NCI-H345 treated with DMSO at 0.1 percent for 48 hours (cell line): ENCODE results near the gene CDIP1.

ENCODE experiments used
- DNase-seq: peaks from one replicate; lab custom pipeline; 2025; ENCODE audit not compliant: unreplicated experiment; lab: John Stamatoyannopoulos, UW

The CDIP1 gene

DNA sequence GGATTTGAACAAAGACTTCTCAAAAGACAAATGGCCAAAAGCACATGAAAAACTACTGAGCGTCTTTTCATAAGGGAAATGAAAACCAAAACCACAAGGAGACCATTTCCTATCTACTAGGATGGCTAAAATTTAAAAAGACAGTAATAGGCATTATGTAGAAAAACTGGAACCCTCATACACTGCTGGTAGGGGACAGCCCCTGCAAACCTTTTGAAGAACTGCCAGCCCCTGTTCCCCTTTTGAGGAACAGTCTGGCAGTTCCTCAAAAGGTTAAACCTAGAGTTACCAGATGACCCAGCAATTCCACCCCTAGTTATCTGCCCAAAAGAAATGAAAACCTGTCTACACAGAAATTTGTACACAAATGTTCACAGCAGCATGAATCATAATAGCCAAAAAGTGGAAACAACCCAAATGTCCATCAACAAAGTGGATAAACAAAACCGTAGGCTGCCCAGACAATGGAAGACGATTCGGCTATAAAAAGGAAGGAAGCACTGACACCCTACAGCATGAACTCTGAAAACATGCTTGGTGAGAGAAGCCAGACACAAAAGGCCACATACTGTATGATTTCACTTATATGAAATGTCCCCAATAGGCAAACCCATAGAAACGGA lies 22.9 kb downstream of the CDIP1 start:
- no peak for DNase-seq

DNA sequence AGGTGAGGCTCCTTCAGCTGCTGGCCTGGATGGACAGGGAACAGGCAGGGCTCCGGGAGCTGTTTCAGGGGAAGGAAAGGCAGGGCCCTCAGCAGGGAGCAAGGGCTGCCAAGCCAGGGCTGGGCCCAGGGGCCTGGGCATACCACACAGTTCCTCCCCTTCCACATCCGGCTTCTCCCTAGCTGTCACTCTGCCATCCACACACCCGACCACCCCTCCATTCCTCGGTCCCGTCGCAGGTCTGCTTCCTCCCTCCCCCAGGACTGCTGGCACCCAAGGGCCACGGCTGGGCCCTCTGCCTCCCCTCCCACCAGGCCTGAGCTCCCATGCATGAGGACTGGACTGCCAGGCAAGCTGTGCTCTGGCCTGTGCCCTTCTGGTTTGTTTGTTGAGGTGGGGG lies 24.0 kb downstream of the CDIP1 start:
- DNase-seq: no peak

DNA sequence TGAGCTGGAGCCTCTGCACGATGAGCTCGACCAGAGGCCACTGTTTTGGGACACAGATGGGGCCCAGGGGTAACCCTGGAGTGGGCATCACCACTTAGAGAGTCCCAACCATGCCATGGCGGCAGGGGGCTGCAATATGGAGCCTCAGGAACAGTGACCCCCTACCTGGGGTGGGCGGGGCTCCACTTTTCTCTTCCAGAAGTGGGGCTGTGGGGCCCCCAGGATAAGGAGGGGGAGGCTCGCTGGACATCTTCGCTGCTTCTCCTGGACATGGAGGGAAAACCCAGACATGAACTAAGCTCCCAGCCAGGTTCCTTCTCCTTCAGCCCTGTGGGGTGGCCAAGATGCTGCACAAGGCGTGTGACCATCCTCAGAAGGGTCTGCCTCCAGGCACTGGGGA lies 24.7 kb downstream of the CDIP1 start:
- no peak for DNase-seq

DNA sequence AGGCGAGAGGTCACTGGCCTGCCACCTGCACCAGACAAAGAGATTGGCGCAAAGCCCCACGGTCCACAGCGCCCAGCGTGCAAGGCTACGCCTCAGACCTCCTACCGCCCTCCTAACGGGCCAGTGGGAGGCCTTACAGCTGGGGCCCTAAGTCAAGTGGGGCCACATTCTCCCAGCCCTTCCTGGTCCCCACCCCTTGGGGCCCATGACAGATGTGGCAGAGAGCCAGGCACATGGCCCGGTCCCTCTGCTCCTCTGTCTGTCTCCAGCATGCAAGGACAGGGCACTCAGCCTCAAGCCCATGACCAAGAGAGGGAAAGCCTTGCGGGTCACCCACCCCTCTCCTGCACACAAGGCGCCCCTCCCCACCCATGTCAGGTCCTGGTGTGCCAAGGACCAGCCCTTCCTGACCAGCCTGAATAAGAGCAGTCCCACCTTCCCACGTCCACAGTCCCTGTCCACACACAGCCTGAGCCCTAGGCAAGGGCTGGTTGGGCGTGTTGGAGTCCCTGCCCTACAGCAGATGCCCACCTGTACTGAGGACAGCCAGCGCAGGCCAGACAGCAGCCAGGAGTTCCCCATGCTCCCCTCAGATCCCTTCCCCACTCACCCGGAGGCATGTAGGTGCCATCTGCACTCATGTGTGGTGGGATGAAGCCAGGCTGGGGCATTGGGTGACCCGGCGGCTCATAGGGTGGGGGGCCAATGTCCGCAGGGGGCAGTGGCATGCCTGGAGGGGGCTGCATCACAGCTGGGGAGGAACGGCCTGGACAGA lies 25.3 kb downstream of the CDIP1 start:
- DNase-seq: no peak

DNA sequence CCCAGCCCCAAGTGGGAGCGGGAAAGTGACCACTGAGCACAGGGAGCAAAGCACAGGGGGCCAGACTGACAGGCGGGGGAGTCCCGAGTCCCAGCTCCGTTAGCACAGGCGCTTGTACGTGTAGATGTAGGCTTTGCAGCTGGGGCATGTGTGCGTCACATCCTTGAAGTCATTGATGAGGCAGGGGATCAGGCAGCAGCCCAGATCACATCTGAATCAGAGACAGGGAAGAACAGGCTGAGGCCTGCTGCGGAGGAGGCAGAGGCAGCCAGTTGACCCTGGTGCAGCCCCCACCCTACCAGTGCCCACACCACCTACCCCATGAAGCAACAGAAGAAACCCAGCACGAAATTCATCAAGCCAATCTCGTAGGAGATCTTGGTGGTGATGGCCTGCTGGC lies 26.1 kb downstream of the CDIP1 start:
- DNase-seq: no peak

DNA sequence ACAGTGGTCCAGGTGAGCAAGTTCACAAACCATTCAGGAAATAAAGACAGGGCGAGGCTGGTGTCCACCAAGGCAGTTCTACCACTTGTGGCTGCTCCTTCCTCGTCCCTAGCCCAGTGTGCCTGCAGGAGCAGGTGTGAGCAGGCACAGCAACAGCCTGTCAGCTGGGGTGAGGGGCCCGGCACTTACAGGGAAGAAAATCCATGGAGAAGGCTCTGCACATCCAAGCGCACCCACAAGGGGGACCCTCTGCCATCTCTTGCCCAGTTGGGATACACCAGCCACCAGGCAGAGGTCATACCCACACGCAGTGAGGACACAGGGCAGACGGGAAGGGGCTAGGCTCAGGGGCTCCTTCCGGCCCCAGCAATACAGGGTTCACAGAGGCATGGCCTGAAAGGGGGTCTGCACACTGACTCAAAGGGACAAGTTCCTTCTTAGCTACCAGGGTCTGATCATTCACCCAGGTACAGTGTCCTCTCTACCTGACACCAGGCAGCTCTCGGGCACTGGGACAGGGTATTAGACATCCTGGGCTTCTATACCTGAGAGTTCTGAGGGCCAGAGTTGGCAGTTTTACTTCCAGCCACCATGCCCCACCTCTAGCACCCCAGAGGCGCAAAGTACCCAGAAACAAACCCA lies 27.0 kb downstream of the CDIP1 start:
- peak; percentile 5 for DNase-seq

DNA sequence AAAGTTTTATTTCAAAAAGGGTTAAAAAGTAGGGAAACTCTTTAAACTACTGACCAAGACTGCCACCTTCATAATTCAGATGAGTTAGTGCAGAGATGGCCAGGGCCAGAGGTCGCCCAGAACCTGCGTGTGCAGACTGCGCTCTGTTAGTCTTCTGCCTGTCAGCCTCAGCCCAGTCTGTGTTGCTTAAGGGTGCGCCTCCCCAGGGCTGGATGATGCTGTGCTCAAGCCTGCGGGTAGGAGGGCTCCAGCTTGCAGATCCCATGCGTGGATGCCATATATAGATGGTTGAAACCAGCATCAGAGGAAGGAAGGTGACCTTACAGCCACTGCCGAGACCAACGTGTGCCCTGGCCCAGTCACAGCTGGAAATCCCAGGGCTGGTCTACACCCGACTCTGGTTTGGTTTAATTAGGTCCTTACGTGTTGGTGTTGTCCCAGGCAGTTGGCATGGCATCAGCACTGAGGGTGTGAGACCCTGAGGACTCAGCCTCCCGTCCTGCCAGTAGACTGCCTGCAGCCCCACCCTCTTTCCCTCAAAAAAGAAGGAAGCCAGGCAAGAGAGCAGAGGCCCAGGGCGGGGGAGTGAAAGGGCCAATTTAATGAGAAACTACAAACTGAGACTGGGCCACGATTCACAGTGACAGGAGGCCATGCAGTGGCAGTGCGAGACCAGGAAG lies 27.7 kb downstream of the CDIP1 start:
- no peak for DNase-seq

DNA sequence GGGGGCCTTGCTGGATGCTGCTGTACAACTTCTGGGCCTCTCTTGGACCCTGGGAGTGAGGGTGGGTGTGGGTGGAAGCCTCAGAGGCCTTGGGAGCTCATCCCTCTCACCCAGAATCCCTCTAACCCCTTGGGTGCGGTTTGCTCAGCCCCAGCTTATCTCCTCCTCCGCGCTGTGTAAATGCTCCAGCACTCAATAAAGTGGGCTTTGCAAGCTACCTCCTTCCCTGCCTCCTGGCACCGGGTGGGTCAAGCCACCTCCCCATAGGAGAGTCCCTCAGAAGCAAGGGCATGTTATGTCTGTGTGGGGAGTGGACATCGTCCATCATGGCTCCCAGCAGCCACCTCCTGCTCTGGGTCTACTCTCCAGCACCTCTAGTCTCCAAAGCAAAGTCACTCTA lies 28.4 kb downstream of the CDIP1 start:
- no peak for DNase-seq

DNA sequence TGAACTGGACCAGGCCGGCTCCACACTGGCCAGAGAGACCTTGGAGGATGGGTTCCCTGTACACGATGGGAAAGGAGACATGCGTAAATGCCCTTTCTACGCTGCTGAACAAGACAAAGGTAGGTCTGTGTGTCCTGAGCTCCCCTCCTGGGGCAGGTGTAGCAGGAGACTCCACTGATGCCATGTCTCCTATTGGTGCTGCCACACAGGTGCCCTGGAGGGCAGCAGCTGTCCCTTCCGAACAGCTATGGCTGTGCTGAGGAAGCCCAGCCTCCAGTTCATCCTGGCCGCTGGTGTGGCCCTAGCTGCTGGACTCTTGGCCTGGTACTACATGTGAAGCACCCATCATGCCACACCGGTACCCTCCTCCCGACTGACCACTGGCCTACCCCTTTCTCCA lies 29.2 kb downstream of the CDIP1 start:
- DNase-seq: no peak

DNA sequence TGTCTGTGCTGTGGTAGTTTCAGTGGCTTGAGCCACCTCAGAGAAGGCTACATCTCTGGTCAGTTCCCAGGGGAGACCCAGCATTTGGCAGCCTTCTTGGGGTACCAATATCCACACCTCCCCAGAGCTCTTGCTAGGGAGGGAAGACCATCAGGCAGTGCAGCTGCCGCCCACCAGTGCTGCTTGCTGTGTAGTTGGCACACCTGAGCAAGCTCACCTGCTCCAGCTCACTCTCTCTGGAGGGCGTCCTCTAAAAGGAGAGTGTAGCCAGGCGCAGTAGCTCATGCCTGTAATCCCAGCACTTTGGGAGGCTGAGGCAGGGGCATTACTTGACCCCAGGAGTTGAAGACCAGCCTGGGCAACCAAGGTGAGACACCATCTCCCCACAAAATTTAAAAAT lies 29.8 kb downstream of the CDIP1 start:
- no peak for DNase-seq

DNA sequence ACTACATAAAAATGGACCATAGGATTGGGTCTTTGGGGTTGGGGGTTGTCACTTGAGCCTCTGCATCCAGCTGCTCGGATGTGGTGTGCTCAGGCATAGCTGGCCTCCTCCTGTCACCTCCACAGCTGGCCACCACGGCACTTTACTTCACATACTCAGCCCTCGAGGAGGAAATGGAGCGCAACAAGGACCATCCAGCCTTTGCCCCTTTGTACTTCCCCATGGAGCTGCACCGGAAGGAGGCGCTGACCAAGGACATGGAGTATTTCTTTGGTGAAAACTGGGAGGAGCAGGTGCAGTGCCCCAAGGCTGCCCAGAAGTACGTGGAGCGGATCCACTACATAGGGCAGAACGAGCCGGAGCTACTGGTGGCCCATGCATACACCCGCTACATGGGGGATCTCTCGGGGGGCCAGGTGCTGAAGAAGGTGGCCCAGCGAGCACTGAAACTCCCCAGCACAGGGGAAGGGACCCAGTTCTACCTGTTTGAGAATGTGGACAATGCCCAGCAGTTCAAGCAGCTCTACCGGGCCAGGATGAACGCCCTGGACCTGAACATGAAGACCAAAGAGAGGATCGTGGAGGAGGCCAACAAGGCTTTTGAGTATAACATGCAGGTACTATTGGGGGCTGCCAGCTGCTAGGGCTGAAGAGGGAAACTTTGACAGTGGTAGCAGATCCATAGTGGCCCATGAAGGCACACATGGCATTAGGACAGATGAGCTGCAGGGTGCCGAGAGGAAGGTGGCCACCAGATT lies 30.8 kb downstream of the CDIP1 start:
- no peak for DNase-seq

DNA sequence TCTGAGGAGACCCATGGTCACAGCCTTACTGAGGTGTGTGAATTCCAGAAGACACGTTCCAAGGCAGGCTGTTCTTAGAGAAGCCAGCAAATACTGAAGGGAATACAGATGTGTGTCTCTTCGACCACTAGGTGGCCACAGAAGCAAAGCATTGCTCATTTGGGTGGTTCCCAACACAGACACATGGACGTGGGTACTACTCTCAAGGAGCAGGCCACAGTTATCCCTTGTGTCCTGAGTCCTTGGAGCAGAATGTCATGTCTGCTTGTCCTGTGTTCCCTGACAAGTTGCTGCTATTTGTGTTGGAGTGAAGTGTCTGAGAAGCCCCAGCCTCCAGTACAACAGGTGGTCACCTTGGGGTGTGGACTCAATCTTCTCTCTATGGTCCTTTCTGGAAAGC lies 32.1 kb downstream of the CDIP1 start:
- peak; percentile 46 for DNase-seq

DNA sequence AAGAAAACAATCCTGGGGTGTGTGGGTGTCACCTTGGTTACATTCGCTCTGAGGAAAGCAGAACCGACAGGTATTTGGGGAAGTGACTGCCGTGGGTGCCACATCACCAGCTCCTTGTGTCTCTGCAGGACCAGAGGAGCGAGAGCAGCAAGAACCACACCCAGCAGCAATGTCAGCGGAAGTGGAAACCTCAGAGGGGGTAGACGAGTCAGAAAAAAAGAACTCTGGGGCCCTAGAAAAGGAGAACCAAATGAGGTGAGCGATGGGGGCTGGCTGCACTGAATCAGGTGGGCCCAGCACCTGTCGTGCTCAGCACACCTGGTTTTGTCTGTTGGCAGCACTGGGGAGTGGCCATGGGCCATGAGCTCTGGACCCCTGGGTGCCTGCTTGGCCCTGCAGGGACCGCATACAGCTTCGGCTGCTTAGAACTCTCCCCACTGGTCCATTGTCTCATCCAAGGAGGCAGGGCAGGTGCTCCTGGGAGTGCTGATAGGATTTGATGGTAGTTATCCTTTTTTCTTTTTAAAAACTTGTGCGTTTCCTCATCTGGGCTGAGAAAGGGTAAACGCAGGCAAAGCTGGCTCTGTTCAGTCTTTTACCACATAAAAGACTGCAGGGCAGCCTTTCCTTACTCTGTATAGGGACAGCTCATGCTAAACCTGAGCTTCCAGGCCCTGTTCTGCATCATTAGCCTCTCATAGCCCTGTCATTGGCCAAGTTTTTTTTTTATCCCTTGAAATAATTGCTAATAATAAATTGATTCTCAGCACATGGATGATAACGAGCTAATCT lies 33.0 kb downstream of the CDIP1 start:
- DNase-seq: peak; percentile 6

DNA sequence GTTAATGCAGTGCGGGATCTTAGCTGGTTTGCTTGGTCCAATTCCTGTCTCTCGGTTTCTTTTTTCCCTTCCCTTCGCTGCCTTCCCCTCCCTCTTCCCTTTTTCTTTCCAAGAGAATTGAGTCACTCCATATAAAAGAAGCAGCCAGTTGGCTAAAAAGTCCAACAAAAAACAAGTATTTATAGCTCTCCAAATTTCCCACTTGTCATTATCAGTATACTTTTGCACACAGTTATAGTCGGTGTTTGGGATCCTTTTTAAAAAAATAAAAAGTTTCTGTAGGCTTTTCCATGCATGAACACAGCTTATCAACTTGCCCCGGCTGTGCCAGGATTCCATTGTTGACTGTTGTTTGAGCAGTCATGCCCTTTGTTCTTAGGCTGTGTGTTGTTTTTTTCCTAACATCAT lies 37.5 kb downstream of the CDIP1 start:
- no peak for DNase-seq

DNA sequence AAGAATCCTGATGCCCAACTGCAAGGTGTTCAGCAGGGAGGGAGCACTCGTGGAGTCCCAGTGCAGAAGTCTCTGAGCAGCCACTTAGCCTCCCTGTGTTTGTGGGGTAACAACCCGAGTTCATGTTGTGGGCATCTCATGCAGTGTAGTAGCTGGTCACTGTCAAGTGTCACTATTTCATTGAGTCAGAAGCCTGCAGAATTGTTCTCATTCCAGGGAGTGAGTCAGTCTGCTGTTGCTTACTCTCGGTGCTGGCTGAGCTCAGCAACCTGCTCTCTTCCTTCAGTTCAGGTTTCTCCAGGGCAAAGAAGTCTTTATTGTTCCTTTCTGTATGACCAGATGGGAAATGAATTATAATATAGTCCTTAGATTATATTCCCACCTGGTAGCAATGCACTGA lies 38.3 kb downstream of the CDIP1 start:
- no peak for DNase-seq

DNA sequence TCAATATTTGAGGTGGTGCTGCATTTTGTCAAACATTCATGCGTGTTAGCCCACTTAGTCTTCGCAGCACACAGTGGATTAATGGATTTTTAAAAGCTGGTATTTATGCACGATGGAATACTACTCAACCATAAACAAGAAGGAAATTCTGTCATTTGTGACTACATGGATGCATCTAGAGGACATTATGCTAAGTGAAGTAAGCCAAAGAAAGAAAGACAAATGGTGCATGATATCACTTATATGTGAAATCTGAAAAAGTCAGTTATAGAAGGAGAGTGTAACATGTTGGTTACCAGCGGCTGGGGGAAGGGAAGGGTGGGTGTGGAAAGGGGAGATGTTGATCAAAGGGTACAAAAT lies 39.4 kb downstream of the CDIP1 start:
- DNase-seq: no peak

DNA sequence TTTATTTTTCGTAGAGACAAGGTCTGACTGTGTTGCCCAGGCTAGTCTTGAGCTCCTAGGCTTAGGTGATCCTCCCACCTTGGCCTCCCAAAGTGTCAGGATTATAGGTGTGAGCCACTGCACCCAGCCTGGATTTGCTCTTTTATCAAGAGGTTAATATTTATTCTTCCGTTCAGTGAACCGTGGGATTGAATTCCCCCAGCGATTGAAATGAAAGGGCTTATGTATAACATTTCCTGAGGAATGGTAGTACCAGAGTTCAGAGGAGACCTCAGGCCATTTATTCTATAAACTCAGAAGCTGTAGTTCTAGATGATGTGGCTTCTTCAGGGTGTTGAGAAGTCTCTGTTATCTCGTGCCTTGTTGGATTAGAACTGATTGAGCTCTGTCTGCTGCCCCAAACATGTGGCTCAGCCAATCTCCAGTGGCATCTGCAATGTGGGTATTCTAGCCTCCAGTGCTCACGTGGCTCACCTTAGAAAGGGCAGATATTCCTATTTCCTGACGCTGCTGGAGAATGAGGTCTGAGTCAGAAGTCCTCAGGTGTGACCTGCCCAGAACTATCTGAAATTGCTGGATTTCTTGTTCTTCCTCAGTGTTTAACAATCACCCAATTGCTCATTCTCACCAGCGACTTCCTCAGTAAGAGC lies 39.9 kb downstream of the CDIP1 start:
- DNase-seq: no peak

DNA sequence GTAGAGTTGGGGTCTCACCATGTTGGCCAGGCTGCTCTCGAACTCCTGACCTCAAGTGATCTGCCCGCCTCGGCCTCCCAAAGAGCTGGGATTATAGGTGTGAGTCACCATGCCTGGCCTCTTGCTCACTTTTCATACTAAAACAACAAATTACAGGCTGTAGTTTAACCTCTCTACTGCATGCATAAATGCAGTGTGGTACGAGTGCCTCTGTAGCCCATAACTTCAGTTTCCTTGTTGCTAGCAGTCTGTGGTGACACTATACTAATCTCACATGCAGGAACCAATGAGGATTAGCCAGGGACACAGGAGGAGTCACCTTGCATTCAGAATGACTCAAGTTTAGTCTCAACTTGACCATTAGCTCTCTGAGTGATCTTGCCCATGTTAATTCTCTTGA lies 42.3 kb downstream of the CDIP1 start:
- DNase-seq: no peak

DNA sequence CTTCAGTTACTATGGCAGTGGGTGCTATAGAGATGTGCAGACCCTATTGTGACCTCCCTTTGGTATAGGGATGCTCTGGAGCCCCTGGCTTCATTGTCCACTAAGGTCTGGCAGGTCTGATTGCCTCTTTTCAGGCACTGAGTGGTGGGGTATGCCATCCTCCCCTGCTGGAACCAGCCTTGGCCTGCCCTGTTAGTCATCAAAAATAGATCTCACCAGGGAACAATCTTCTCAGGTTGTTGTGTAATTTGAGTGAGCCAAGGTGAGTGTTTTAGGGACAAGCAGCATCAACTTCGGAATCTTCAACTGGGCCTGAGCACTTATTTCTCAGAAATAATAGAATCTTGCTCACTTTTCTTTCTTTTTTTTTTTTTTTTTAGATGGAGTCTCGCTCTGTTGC lies 42.8 kb downstream of the CDIP1 start:
- DNase-seq: no peak
